Neural progenitor cell (in vitro differentiated cells): ENCODE measurements around the gene DLG2. TPM values are rescaled to one million over a fixed set of nuclear protein-coding genes. Genes with fewer than 3 reads are reported as not detected.

Experiments used
- DNase-seq: peaks from one replicate; pipeline ENCODE4 v3.0.0-alpha.2; 2016; ENCODE audit warnings: low spot score
- H2AFZ ChIP-seq: fragments of 200-600 bp; sonication (generic); replicated peaks from 2 replicates; pipeline ENCODE4 v1.6.1; 2016; ENCODE audit warnings: antibody characterized with exemption
- H3F3A ChIP-seq: fragments of 200-600 bp; sonication (generic); 2 replicates; pipeline ENCODE4 v1.6.1; 2016; ENCODE audit warnings: antibody characterized with exemption, low read depth
- H3K27ac ChIP-seq: fragments of 200-600 bp; sonication (generic); 2 replicates; pipeline ENCODE4 v1.5.1; 2016; ENCODE audit warnings: mild to moderate bottlenecking
- H3K27me3 ChIP-seq: fragments of 200-600 bp; sonication (generic); 2 replicates; pipeline ENCODE4 v1.6.1; 2016; ENCODE audit warnings: mild to moderate bottlenecking, moderate library complexity
- H3K36me3 ChIP-seq: fragments of 200-600 bp; sonication (generic); 2 replicates; pipeline ENCODE4 v1.5.1; 2016
- H3K4me1 ChIP-seq: fragments of 200-600 bp; sonication (generic); 2 replicates; pipeline ENCODE4 v1.6.1; 2016; ENCODE audit warnings: mixed run types
- H3K4me2 ChIP-seq: fragments of 200-600 bp; sonication (generic); 2 replicates; pipeline ENCODE4 v1.6.1; 2016
- H3K4me3 ChIP-seq: fragments of 200-600 bp; sonication (generic); 2 replicates; pipeline ENCODE4 v1.5.1; 2016
- H3K79me2 ChIP-seq: fragments of 200-600 bp; sonication (generic); 2 replicates; pipeline ENCODE4 v1.6.1; 2016; ENCODE audit warnings: low read depth
- H3K9ac ChIP-seq: fragments of 200-600 bp; sonication (generic); 2 replicates; pipeline ENCODE4 v1.6.1; 2016
- H3K9me3 ChIP-seq: fragments of 200-600 bp; sonication (generic); 2 replicates; pipeline ENCODE4 v1.5.1; 2016; ENCODE audit warnings: low read depth
- H4K20me1 ChIP-seq: fragments of 200-600 bp; sonication (generic); 2 replicates; pipeline ENCODE4 v1.6.1; 2016; ENCODE audit warnings: low read depth
- H3K27ac Mint-ChIP-seq: 3 replicates; pipeline ENCODE4 v1.8.0; 2021; ENCODE audit warnings: mixed read lengths
- H3K27me3 Mint-ChIP-seq: 2 replicates; pipeline ENCODE4 v1.8.0; 2022; ENCODE audit warnings: low read depth, mild to moderate bottlenecking, inconsistent platforms, moderate library complexity, mixed read lengths; ENCODE audit not compliant: insufficient read depth
- H3K36me3 Mint-ChIP-seq: 3 replicates; pipeline ENCODE4 v1.8.0; 2021; ENCODE audit warnings: mixed read lengths
- H3K4me1 Mint-ChIP-seq: 3 replicates; pipeline ENCODE4 v1.8.0; 2021; ENCODE audit warnings: mixed read lengths
- H3K4me3 Mint-ChIP-seq: 3 replicates; pipeline ENCODE4 v1.8.0; 2021; ENCODE audit warnings: mild to moderate bottlenecking, moderate library complexity, mixed read lengths
- H3K9me3 Mint-ChIP-seq: 3 replicates; pipeline ENCODE4 v1.8.0; 2020; ENCODE audit warnings: mixed read lengths
- CTCF ChIP-seq: fragments of 200-600 bp; sonication (generic); IDR thresholded peaks from 2 replicates; pipeline ENCODE4 v1.5.1; 2017; ENCODE audit warnings: antibody characterized with exemption, mild to moderate bottlenecking
- EZH2 ChIP-seq: fragments of 200-600 bp; sonication (generic); IDR thresholded peaks from 2 replicates; pipeline ENCODE4 v1.6.1; 2017; ENCODE audit warnings: antibody characterized with exemption, mild to moderate bottlenecking, moderate library complexity
- EZH2phosphoT487 ChIP-seq: fragments of 200-600 bp; sonication (generic); IDR thresholded peaks from 2 replicates; pipeline ENCODE4 v1.6.1; 2017; ENCODE audit warnings: antibody characterized with exemption
- total RNA-seq: library from RNA; depleted of rRNA; stranded (reverse); fragments of >200 nt; gene quantifications from 2 replicates; pipeline ENCODE4 v1.2.3, GENCODE V29; 2015; ENCODE audit warnings: low replicate concordance

The DLG2 gene
- total RNA-seq, 1 donor from 2014 or later: 7.5 TPM

GRCh38 chr11:84552791-84553190, 1074.4 kb downstream of the DLG2 start:
- H3K4me3 ChIP-seq: no peak overlapping the region
- H3K36me3 Mint-ChIP-seq: no peaks in the 10 kb centered on the region
- no peak overlapping the region for H3K27ac Mint-ChIP-seq
- no peak overlapping the region for H3K4me3 Mint-ChIP-seq
- H3K4me1 Mint-ChIP-seq: no peaks in the 10 kb centered on the region
- TF ChIP-seq CTCF: no peak
- H3K4me1 ChIP-seq: no peaks in the 10 kb centered on the region
- no peaks in the 10 kb centered on the region for H3K36me3 ChIP-seq
- no peaks in the 10 kb centered on the region for H3K79me2 ChIP-seq
- no peaks in the 10 kb centered on the region for H4K20me1 ChIP-seq
- no peaks in the 10 kb centered on the region for H3K9me3 ChIP-seq
- H3K9ac ChIP-seq: no peak overlapping the region
- no peak for DNase-seq
- no peak overlapping the region for H3K4me2 ChIP-seq
- H3F3A ChIP-seq: no peaks in the 10 kb centered on the region
- no peaks in the 10 kb centered on the region for H3K27me3 ChIP-seq
- no peak overlapping the region for H3K27ac ChIP-seq
- no peak overlapping the region for H2AFZ ChIP-seq
- H3K27me3 Mint-ChIP-seq: no peaks in the 10 kb centered on the region
- no peaks in the 10 kb centered on the region for H3K9me3 Mint-ChIP-seq

GRCh38 chr11:84549217-84549616, 1077.9 kb downstream of the DLG2 start:
- no peak overlapping the region for H3K27ac Mint-ChIP-seq
- H3K36me3 Mint-ChIP-seq: no peaks in the 10 kb centered on the region
- H3K27me3 Mint-ChIP-seq: no peaks in the 10 kb centered on the region
- no peak for DNase-seq
- no peaks in the 10 kb centered on the region for H3K9me3 ChIP-seq
- TF ChIP-seq EZH2 (no peak), CTCF (no peak), EZH2phosphoT487 (no peak)
- H3K4me3 ChIP-seq: no peak overlapping the region
- H2AFZ ChIP-seq: no peak overlapping the region
- H3K27ac ChIP-seq: no peak overlapping the region
- H3K36me3 ChIP-seq: no peaks in the 10 kb centered on the region
- H3K4me2 ChIP-seq: no peak overlapping the region
- peaks cover 2% of the 10 kb centered on the region for H3K4me1 Mint-ChIP-seq
- H3K9ac ChIP-seq: no peak overlapping the region
- H3K27me3 ChIP-seq: no peaks in the 10 kb centered on the region
- H3F3A ChIP-seq: no peaks in the 10 kb centered on the region
- H3K4me3 Mint-ChIP-seq: no peak overlapping the region
- no peaks in the 10 kb centered on the region for H4K20me1 ChIP-seq
- H3K4me1 ChIP-seq: no peaks in the 10 kb centered on the region
- no peaks in the 10 kb centered on the region for H3K9me3 Mint-ChIP-seq
- no peaks in the 10 kb centered on the region for H3K79me2 ChIP-seq

GRCh38 chr11:84544566-84544965, 1082.6 kb downstream of the DLG2 start:
- H3K4me3 ChIP-seq: no peak overlapping the region
- H3K27me3 Mint-ChIP-seq: peaks cover 3% of the 10 kb centered on the region
- no peak overlapping the region for H2AFZ ChIP-seq
- H3K4me3 Mint-ChIP-seq: no peak overlapping the region
- no peaks in the 10 kb centered on the region for H3K36me3 ChIP-seq
- H3K79me2 ChIP-seq: no peaks in the 10 kb centered on the region
- no peaks in the 10 kb centered on the region for H3K9me3 Mint-ChIP-seq
- H3K27me3 ChIP-seq: no peaks in the 10 kb centered on the region
- H3K4me1 Mint-ChIP-seq: peaks cover 18% of the 10 kb centered on the region
- no peaks in the 10 kb centered on the region for H4K20me1 ChIP-seq
- no peak for DNase-seq
- H3K4me1 ChIP-seq: peaks cover 11% of the 10 kb centered on the region
- H3K36me3 Mint-ChIP-seq: no peaks in the 10 kb centered on the region
- H3F3A ChIP-seq: no peaks in the 10 kb centered on the region
- no peak overlapping the region for H3K27ac ChIP-seq
- H3K9me3 ChIP-seq: no peaks in the 10 kb centered on the region
- no peak overlapping the region for H3K27ac Mint-ChIP-seq
- TF ChIP-seq CTCF (no peak), EZH2phosphoT487 (no peak), EZH2 (no peak)
- H3K4me2 ChIP-seq: no peak overlapping the region
- H3K9ac ChIP-seq: no peak overlapping the region
